GM12874 (cell line): ENCODE results near the gene TMEM128.

Experiments used
- CTCF ChIP-seq: IDR thresholded peaks from 2 replicates; pipeline ENCODE4 v1.5.1; 2011; ENCODE audit warnings: low read depth, mild to moderate bottlenecking, control low read depth, low read length, moderate library complexity; ENCODE audit not compliant: insufficient read depth

Gene TMEM128

DNA sequence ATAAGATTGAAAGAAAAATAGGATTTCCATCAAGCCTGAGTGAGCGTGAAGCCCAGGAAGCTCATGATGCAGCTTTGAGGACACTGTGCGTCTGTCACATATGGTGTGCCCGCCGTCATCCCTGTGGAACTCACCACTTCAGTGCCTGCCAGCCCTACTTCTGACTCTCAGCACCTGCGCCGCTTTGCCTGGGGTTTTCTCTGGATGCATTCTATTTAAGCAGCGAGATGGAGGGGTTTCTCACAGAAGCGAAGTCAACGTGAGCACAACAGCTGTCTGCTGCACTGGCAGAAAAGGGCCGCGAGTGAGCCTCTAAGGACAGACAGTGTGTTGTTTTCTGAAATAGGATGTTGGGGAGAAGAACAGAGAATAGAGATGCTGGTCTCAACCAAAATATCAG, 6.2 kb upstream of the TMEM128 start:
- TF ChIP-seq CTCF, result no peak

DNA sequence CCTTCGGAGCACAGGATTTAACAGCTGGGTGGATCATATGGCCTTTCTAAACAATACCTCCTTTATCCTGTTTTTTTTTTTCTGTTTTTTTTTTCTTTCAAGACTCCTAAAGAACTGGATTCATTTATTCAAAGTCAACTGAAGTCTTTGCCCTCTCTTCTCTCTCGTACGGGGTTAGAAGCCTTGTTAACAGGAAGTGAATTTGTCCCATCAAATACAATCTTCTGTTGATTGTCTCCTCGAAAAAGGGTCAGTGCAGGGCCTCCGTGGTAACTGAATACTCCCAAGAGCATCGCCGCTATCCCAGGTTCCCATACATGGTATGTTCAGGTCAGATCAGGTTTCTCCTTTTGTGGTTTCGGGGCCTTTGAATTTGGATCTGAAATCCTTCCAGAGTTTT, 1.8 kb upstream of the TMEM128 start:
- TF ChIP-seq CTCF, result no peak

DNA sequence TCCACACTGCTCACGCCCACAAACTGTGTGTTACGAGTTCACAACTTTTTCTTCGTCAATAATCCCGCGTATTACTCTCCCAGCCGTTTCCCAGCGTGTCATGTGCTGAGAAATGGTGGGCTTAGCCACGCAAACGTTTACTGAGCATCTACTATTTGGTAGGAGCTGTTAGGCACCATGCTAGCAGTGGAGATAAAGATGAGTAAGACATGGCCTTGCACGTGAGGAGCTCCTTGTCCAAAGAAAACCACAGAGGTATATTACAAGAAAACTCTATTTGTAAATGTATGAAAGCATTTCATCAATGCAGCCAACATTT, 821 bp upstream of the TMEM128 start:
- no peak for TF ChIP-seq CTCF

DNA sequence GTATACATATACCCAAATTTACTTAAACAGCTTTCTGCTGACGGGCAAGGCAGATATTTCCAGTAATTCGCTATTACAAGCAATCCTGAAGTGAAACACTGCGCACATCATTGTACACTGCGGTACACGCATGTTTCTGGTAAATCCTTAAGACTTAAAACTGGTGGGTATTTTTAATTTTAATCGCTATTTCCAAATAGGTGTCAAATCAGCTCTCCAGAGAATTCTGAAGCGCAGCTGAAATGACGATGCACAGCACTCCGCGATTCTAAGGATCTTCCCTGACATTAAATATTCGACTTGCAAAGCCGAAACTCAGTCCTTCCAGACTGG, 361 bp downstream of the TMEM128 start:
- no peak for TF ChIP-seq CTCF

DNA sequence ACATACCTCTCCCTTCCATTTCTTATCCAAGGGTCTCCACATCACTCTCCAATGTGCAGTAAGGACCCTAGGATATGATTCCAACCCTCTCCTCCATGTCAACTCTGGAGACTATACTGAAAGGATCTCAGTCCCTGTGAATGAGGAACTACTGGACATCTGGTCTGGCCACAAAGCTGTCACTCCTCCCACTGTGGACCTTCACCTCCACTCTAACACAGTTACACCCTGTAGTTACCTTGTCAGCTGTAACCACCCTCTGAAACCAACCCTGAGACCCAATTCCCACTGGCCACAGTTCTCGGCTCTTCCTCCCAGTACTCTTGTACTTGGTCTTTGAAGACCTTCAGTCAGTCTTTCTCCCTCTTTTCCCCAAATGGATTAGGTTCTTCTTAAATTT, 2.9 kb downstream of the TMEM128 start:
- TF ChIP-seq CTCF, result no peak

DNA sequence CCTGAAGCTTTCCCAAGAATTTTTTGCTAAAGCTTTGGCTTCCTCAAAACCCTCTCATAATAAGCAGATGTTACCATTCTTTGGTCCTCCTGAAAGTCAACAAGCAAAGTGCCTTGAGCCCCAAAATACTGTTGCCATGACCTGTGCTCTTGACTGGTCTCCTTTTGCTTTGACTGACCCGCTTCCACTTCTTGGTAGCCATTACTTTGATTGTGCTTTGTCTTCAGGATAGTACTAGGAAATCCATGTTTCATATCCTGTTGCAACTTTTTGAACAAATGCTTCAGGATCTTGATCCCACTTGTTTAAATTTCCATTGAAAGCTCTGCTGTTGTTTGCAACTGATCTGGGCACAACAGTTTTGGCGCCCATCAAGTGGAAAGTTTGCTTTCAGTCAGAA, 14.4 kb downstream of the TMEM128 start:
- no peak for TF ChIP-seq CTCF

DNA sequence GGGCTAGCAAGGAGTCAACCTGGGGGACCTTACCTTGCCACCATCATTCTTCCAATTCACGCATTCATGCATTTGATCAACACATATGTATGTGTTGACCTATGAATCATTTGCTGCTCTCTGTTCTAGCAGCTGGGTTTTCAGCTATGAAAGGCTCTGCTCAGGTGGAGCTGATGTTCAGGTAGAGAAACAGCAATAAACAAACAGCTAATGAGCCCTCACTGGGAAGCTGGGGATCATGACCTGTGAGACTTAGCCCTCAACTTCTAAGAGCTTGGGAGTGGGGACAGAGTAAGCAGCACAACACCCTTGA, 19.7 kb downstream of the TMEM128 start:
- no peak for TF ChIP-seq CTCF
